ENCODE measurements around the gene PNRC1. TPM values are rescaled to one million over a fixed set of nuclear protein-coding genes. Genes with fewer than 3 reads are reported as not detected.

Gene PNRC1
- total and polyA plus RNA-seq, 2 experiments from 2014 or later, result 35.0 to 38.6 TPM

GRCh38 chr6:89111933-89112332 lies 31.4 kb downstream of the PNRC1 start:
- Histone ChIP-seq H3K4me2 (no peak overlapping the region), H3K79me2 (replicated peaks; ENCODE audit: insufficient read depth) (no peaks in the 10 kb centered on the region), H4K20me1 (replicated peaks; ENCODE audit: insufficient read depth) (no peaks in the 10 kb centered on the region), H2AFZ (no peak overlapping the region), H3K4me3 (no peak overlapping the region), H3K27me3 (ENCODE audit: insufficient read depth) (peaks cover 14% of the 10 kb centered on the region), H3K9me2 (ENCODE audit: insufficient read depth) (no peaks in the 10 kb centered on the region), H3K27ac (ENCODE audit: low read depth) (no peak overlapping the region), H3F3A (replicated peaks; ENCODE audit: low read depth) (peaks cover under 1% of the 10 kb centered on the region; the same call in 1 of the 2 replicates), H3K36me3 (ENCODE audit: insufficient read depth) (no peaks in the 10 kb centered on the region), H3K4me1 (ENCODE audit: insufficient read depth) (peaks cover 5% of the 10 kb centered on the region; the same call in 1 of the 2 replicates)
- H3K4me3 Mint-ChIP-seq, result no peak overlapping the region
- peaks cover 3% of the 10 kb centered on the region for H3K4me1 Mint-ChIP-seq
- H3K27ac Mint-ChIP-seq, result no peak overlapping the region
- H3K36me3 Mint-ChIP-seq (ENCODE audit: low read depth), result no peaks in the 10 kb centered on the region; the same call in 2 of the 3 replicates
- no peaks in the 10 kb centered on the region for H3K9me3 Mint-ChIP-seq
- peaks cover 5% of the 10 kb centered on the region for H3K27me3 Mint-ChIP-seq (ENCODE audit: insufficient read depth, low read depth, poor library complexity)
- TF ChIP-seq EZH2phosphoT487 (IDR thresholded peaks at IDR 0.05; ENCODE audit: unreplicated experiment), result no peak
- ATAC-seq, result no peak
- no peak for DNase-seq (ENCODE audit: low spot score)

DNA sequence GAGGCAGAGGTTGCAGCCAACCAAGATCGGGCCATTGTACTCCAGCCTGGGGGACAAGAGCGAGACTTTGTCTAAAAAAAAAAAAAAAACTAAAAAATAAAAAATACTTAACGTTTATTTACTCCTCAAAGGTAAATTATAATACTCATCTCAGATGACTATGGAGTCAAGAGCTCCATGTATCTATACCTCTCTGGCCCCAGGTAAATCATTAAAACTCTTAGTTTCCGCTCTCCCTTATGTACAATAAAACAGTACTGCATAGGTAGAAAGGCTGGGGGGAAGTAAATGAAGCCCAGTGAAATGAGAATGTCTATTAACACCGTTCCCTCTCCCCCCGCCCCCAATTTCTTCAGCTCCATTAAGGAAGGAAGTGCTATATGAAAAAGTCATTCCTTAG lies 36.2 kb downstream of the PNRC1 start:
- Mint-ChIP-seq H3K4me3 (peak overlapping the region; percentile 90), H3K27me3 (ENCODE audit: insufficient read depth, low read depth, poor library complexity) (peaks cover 23% of the 10 kb centered on the region), H3K36me3 (ENCODE audit: low read depth) (no peaks in the 10 kb centered on the region; the same call in 2 of the 3 replicates), H3K4me1 (peaks cover 6% of the 10 kb centered on the region), H3K9me3 (no peaks in the 10 kb centered on the region), H3K27ac (no peak overlapping the region)
- H3K4me2 ChIP-seq, result peak overlapping the region; percentile 98
- H3K27me3 ChIP-seq (ENCODE audit: insufficient read depth), result peaks cover 56% of the 10 kb centered on the region
- H3K4me1 ChIP-seq (ENCODE audit: insufficient read depth), result peaks cover 7% of the 10 kb centered on the region; the same call in 1 of the 2 replicates
- no peak overlapping the region for H3K27ac ChIP-seq (ENCODE audit: low read depth)
- peak overlapping the region; percentile 96 for H2AFZ ChIP-seq
- H3K36me3 ChIP-seq (ENCODE audit: insufficient read depth), result no peaks in the 10 kb centered on the region
- peaks cover 9% of the 10 kb centered on the region; the same call in 1 of the 2 replicates for H3F3A ChIP-seq (replicated peaks; ENCODE audit: low read depth)
- peak overlapping the region; percentile 84 for H3K4me3 ChIP-seq
- no peaks in the 10 kb centered on the region; the same call in 1 of the 2 replicates for H4K20me1 ChIP-seq (replicated peaks; ENCODE audit: insufficient read depth)
- DNase-seq (ENCODE audit: low spot score) (no peak), ATAC-seq (no peak)
- no peaks in the 10 kb centered on the region for H3K9me2 ChIP-seq (ENCODE audit: insufficient read depth)
- no peaks in the 10 kb centered on the region for H3K79me2 ChIP-seq (replicated peaks; ENCODE audit: insufficient read depth)
- TF ChIP-seq NANOG (IDR thresholded peaks at IDR 0.05; ENCODE audit: borderline replicate concordance) (no peak), CTCF (conservative IDR thresholded peaks at IDR 0.05; ENCODE audit: low read depth in 2 of 2) (no peak), EZH2 (IDR thresholded peaks at IDR 0.05; ENCODE audit: low read depth, unreplicated experiment) (no peak), ETS1 (IDR thresholded peaks at IDR 0.05) (no peak), POLR2AphosphoS5 (IDR thresholded peaks at IDR 0.05; ENCODE audit: low read depth) (no peak), STAT1 (IDR thresholded peaks at IDR 0.05; ENCODE audit: unreplicated experiment) (no peak), EZH2phosphoT487 (IDR thresholded peaks at IDR 0.05; ENCODE audit: unreplicated experiment) (no peak)
- TF ChIP-seq, protein P1, sequence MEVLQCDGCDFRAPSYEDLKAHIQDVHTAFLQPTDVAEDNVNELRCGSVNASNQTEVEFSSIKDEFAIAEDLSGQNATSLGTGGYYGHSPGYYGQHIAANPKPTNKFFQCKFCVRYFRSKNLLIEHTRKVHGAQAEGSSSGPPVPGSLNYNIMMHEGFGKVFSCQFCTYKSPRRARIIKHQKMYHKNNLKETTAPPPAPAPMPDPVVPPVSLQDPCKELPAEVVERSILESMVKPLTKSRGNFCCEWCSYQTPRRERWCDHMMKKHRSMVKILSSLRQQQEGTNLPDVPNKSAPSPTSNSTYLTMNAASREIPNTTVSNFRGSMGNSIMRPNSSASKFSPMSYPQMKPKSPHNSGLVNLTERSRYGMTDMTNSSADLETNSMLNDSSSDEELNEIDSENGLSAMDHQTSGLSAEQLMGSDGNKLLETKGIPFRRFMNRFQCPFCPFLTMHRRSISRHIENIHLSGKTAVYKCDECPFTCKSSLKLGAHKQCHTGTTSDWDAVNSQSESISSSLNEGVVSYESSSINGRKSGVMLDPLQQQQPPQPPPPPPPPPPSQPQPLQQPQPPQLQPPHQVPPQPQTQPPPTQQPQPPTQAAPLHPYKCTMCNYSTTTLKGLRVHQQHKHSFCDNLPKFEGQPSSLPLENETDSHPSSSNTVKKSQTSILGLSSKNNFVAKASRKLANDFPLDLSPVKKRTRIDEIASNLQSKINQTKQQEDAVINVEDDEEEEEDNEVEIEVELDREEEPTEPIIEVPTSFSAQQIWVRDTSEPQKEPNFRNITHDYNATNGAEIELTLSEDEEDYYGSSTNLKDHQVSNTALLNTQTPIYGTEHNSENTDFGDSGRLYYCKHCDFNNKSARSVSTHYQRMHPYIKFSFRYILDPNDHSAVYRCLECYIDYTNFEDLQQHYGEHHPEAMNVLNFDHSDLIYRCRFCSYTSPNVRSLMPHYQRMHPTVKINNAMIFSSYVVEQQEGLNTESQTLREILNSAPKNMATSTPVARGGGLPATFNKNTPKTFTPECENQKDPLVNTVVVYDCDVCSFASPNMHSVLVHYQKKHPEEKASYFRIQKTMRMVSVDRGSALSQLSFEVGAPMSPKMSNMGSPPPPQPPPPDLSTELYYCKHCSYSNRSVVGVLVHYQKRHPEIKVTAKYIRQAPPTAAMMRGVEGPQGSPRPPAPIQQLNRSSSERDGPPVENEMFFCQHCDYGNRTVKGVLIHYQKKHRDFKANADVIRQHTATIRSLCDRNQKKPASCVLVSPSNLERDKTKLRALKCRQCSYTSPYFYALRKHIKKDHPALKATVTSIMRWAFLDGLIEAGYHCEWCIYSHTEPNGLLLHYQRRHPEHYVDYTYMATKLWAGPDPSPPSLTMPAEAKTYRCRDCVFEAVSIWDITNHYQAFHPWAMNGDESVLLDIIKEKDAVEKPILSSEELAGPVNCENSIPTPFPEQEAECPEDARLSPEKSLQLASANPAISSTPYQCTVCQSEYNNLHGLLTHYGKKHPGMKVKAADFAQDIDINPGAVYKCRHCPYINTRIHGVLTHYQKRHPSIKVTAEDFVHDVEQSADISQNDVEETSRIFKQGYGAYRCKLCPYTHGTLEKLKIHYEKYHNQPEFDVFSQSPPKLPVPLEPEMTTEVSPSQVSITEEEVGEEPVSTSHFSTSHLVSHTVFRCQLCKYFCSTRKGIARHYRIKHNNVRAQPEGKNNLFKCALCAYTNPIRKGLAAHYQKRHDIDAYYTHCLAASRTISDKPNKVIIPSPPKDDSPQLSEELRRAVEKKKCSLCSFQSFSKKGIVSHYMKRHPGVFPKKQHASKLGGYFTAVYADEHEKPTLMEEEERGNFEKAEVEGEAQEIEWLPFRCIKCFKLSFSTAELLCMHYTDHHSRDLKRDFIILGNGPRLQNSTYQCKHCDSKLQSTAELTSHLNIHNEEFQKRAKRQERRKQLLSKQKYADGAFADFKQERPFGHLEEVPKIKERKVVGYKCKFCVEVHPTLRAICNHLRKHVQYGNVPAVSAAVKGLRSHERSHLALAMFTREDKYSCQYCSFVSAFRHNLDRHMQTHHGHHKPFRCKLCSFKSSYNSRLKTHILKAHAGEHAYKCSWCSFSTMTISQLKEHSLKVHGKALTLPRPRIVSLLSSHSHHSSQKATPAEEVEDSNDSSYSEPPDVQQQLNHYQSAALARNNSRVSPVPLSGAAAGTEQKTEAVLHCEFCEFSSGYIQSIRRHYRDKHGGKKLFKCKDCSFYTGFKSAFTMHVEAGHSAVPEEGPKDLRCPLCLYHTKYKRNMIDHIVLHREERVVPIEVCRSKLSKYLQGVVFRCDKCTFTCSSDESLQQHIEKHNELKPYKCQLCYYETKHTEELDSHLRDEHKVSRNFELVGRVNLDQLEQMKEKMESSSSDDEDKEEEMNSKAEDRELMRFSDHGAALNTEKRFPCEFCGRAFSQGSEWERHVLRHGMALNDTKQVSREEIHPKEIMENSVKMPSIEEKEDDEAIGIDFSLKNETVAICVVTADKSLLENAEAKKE (CRISPR knock-in tag; IDR thresholded peaks at IDR 0.05), result no peak
- TF ChIP-seq, protein P2, sequence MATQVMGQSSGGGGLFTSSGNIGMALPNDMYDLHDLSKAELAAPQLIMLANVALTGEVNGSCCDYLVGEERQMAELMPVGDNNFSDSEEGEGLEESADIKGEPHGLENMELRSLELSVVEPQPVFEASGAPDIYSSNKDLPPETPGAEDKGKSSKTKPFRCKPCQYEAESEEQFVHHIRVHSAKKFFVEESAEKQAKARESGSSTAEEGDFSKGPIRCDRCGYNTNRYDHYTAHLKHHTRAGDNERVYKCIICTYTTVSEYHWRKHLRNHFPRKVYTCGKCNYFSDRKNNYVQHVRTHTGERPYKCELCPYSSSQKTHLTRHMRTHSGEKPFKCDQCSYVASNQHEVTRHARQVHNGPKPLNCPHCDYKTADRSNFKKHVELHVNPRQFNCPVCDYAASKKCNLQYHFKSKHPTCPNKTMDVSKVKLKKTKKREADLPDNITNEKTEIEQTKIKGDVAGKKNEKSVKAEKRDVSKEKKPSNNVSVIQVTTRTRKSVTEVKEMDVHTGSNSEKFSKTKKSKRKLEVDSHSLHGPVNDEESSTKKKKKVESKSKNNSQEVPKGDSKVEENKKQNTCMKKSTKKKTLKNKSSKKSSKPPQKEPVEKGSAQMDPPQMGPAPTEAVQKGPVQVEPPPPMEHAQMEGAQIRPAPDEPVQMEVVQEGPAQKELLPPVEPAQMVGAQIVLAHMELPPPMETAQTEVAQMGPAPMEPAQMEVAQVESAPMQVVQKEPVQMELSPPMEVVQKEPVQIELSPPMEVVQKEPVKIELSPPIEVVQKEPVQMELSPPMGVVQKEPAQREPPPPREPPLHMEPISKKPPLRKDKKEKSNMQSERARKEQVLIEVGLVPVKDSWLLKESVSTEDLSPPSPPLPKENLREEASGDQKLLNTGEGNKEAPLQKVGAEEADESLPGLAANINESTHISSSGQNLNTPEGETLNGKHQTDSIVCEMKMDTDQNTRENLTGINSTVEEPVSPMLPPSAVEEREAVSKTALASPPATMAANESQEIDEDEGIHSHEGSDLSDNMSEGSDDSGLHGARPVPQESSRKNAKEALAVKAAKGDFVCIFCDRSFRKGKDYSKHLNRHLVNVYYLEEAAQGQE (IDR thresholded peaks at IDR 0.05; ENCODE audit: unreplicated experiment), result no peak

Measured in GM23338 (cell line).